Glomerular endothelial cell (primary cell): ENCODE results near the gene UBE2Q2. TPM values are rescaled to one million over a fixed set of nuclear protein-coding genes. Genes with fewer than 3 reads are reported as not detected.
"Not testable (repeated sequence)": the region's sequence is repeated elsewhere in the genome, so short reads cannot be mapped to it uniquely, and the experiment has no call there.

Experiments used
- DNase-seq: peaks from one replicate; pipeline ENCODE4 v3.0.0-alpha.2; 2011; ENCODE audit warnings: low read depth, low spot score; ENCODE audit errors: extremely low read depth
- total RNA-seq: library from RNA; depleted of rRNA; stranded (reverse); fragments of >200 nt; gene quantifications from 2 replicates; pipeline ENCODE4 v1.2.3, GENCODE V29; 2015

The UBE2Q2 gene
- total RNA-seq = 42.9 and 48.0 TPM in 2 replicates

DNA sequence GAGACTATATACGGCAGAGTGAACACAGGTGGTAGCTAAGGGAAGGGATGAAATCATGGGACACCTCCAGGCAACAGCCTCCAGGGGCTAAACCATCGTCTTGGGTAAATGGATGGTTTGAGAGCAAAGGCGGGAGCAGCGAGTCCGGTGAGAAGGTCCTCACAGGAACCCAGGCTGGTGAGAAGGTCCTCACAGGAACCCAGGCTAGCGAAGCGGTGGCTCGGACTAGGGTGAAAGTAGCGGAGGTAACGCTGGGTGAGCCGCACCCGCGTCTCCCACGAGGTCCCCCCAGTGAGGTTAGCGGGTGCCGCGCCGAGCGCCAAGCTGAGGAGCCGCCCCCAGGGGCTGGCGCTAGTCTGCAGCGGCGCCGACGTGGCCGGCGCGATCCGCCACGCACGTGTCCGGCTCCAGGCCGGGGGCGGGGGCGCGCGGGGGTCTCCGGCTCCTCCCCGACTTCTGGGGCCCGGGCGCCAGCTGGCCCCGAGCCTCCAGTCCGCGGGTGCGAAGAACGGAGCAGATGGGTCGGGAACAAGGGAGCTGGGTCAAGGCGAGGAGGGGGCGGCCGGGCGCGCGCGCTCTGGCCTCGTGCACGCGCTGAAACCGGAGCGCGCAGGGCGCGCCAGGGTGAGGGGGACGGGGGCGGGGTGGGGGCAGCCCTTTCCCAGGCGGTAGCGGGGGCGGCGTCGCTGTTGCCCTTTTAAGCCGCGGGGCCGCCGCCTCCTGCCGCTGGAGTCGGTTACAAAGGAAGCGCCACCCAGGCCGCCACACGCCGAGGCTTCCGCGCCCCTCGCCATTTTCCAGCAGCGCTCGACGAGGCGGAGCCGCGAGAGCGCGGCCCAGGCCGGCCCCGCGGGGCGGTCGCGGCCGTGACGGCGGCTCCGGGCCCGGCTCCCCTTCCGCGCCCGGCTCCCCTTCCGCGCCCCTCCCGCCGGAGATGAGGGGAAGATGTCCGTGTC is at the start of gene UBE2Q2:
Gene UBE2Q2 (plus strand): TSS at position 726 of the 956 bp plus-strand sequence. CDS start 220 bp downstream, at position 946.
- DNase-seq = no peak

DNA sequence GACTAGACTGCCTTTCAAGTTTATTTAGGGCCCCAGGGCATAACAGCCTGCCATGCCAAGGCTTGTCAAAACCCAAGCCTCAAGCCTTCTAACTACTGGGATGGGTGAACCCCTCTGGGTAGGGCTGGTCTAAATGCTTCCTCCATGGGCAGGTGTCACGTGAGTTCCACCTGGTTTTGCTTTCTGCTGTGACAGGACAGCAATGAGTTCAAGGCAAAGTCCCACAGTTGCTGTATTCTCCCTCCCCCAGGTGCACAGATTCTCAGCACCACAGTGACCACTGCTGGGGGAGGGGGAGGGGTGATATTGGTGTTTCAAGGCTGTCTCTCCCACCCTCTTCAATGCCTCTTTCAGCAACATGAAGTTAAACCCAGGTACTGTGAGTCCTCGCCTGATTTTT is 46.9 kb upstream of the UBE2Q2 start:
- DNase-seq = no peak

DNA sequence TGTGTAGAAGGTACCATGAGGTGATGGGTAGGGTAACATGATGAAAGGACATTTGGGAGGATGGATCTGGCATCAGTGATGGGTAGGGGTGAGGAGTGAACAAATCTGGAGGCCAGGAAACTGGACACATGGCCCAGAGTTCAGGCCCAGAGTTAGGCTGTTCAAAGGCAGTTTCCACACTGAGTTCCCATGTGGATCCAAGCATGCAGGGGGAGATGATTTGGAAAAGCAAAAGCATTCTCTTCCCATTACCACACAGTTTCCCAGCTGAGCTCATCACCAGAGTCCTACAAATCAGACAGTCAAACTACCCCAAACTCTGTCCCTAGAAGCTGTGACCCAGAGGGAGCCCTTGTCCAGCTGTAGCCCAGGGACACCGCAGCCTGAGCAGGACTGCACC is 46.1 kb upstream of the UBE2Q2 start:
- DNase-seq = not testable (repeated sequence)

DNA sequence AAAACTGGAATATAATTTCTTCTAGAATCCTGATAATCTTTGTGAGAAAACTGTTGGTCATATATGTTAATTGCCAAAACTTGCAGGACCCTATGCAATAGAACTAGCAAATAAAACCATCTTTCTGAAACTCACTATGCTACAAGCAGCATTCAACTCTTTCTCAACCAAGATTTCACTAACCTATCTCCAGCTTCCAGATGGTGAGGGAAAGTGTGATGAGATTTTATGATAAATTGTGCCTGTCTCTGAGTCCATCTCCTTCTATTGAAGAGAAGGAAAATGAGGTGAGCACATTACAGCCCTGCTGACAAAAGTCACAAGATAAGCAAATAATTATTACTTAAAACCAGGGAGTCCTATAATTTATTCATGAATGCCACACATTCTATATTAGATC is 44.1 kb upstream of the UBE2Q2 start:
- DNase-seq = no peak

DNA sequence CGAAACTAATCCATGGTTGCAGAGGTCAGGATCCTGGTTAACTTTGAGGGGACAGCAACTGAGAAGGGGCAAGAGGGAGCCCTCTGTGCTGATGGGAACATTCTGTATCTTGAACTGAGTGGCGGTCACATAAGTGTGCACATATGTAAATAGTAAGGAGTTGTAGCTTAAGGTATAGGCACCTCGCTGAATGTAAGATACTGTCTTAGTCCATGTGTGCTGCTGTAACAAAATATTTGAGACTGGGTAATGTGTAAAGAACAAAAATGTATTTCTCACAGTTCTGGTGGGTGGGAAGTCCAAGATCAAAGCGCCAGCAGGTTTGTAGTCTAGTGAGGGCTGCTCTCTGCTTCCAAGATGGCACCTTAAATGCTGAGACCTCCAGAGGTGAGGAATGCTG is 42.8 kb upstream of the UBE2Q2 start:
- not testable (repeated sequence) for DNase-seq

DNA sequence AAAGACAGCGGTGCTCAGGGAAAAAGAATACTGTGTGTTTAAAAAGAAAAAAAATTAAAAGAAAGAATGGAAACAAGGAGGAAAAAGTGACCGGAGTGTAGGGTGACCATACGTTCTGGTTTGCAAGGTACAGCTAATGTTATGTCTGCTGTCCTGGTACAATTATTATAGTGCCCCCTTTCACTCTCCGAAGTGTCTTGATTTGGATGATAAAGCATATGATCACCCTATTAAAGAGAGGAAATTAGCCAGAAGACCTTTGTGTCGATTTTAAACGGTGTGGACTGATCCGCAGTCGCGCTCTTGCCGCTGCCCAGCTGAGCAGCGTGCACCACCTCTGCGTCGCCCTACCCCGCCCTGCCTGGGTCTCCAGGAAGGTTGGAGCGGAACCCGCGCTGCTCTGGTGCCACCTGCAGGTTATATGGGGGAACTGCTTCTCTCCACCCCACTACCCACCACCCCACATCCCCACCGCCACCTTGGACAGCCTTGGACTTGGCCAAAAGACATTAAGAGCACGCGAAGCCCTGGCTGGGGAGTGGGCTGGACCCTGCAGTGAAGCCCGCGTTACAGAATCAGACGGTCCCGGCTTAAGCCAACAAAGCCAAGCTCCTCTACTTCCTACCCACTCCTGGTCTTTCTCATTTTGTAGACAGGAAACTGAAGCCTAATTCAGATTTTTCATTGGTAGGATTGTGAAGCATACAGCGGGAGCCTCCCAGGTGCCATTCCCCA is 41.2 kb upstream of the UBE2Q2 start:
- peak; percentile 37 for DNase-seq

DNA sequence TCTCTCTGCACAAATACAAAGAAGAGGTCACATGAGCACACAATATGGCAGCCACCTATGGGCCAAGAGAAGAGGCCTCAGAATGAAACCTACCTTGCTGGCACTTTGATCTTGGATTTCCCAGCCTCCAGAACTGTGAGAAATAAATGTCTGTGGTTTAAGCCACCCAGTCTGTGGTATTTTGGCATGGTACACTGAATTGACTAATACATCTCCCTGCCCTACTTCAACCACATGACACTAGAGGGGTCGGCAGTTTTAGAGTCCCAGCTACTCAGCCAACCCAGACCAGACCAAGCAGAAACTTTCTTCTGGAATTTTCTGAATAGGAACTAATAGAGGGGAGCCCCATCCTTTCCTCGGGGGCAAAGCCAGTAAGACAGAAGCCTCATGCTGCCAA is 35.8 kb upstream of the UBE2Q2 start:
- not testable (repeated sequence) for DNase-seq

DNA sequence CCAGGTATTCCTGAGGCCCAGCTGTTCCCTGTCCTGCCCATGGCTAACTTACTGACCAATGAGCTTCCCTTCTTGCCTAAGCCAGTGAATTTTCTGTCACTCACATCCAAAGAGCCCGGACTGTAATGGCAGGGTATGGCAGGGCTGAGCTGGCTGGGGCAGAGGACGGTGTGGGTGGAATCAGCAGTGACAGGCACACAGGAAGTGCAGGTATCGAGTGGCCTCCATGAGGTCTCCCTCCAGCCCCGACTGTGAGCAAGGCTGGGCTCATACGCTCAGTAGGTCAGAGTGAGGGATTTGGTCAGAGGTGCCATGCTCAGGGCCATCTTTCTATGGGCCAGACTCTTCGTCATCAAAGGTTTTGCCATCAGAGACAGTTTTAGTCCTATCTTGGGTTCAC is 35.2 kb upstream of the UBE2Q2 start:
- DNase-seq = not testable (repeated sequence)

DNA sequence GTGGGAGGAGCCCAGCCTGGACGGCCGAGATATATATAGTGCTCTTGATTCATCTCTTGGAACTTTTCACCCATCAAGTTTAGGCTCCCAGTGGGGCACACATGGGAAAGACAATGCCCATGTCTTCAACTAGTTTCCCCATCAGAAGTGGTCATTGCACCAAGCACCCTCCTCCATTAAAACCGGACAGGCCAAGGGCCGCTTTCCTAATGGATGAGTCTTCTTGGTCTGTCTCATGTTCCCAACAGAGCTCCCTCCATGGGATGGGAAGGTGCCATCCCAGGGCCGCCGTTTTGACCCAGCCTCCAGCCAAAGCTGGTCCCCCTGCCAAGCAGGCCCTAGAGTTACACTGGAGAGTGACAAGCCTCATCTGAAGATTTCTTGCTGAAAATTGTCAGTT is 34.7 kb upstream of the UBE2Q2 start:
- DNase-seq = no peak

DNA sequence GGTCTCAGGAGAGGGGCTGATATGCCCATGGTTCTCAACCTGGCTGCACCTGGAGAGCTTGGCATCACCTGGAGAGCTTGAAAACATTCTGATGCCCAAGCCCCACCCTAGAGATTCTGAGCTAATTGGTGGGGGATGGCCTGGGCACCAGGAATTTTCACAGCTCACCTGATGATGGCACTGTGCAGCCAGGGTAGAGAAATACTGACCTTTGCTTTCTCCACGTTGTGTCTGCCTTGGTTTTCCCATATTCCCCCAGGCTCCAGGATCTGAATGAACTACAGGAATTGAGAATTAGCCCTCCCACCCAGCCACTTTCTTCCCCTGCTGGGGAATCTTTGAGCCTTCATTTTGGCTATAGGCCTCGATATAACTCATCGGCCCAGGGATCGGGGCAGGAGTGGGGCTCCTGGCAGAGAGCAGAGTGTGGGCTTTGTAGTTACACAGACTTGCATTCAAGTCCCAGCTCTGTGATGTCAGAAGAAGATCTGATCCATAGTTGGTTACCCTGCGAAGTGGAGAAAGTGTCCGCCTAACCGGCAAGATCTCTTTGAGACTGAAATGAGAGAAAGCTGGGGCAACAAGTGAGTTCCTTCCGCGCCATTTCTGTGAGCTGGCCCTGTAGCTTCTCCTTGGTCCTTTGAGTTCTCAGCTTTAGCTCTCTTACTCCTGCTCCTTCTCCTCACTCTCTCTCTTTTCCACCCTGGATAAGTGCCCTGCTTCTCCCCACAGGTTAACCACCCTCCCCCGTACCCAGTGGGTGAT is 33.1 kb upstream of the UBE2Q2 start:
- no peak for DNase-seq

DNA sequence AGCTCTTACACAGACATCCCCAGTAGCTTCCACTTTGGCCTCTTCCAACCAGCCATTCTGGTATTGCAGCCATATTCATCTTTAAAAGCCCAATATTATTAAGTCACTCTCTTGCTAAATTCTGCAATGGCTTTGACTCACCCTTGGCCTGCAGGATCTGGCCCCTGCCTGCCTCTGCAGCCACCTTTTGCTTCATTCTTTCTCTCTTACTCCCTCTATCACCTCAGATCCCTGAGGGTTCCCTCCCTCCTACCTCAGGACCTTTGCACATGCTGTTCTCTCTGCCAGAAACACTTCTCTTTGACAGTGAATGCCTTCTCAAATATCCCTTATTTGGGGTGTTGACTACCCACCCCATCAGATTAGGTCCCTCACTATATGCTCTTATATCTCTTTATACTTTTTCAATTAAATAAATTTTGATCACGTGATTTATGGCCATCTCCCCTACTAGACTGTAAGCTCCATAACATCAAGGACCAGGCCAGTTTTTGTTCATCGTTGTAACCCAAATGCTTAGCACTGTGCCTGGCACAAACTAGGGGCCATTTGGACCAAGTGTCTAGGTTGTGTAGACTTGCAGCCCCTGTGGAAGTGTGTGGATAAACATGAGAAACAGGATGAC is 32.3 kb upstream of the UBE2Q2 start:
- DNase-seq = no peak

DNA sequence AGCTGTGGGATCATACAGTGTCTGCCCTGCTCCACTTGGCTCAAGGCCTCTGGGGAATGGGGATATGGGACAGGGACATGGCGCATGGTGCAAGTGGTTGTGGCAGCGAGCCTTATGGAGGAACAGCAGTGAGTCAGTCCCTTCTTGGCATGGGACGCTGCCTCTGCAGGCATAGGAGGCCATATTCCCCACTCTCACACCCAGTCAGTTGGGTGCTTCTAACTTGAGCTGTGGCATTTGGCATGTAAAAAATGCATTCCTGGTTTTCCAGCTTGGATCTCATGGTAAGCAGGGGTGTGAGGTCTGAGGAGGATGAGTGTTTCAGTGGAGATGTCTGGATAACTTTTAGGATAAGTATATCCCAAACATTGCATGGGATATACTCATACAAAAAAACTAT is 31.6 kb upstream of the UBE2Q2 start:
- DNase-seq = no peak

DNA sequence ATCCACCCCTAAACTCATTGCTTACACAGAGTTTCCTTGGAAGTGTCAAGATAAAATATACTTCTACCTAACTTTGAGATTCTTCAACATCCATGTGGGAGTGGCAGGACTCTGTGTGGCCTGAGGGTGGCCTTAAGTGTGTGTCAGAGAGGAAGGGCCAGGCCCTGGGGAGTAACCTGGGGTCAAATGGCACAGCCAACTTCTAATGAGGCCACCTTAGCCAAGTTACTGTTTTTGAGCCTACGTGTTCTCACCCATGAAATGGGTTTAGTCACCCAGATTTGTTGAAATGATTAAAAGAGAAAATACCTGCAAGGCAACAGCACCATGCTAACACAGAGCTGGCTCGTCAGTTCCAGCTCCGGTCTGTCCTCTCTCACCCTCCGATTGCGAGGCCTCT is 28.5 kb upstream of the UBE2Q2 start:
- no peak for DNase-seq

DNA sequence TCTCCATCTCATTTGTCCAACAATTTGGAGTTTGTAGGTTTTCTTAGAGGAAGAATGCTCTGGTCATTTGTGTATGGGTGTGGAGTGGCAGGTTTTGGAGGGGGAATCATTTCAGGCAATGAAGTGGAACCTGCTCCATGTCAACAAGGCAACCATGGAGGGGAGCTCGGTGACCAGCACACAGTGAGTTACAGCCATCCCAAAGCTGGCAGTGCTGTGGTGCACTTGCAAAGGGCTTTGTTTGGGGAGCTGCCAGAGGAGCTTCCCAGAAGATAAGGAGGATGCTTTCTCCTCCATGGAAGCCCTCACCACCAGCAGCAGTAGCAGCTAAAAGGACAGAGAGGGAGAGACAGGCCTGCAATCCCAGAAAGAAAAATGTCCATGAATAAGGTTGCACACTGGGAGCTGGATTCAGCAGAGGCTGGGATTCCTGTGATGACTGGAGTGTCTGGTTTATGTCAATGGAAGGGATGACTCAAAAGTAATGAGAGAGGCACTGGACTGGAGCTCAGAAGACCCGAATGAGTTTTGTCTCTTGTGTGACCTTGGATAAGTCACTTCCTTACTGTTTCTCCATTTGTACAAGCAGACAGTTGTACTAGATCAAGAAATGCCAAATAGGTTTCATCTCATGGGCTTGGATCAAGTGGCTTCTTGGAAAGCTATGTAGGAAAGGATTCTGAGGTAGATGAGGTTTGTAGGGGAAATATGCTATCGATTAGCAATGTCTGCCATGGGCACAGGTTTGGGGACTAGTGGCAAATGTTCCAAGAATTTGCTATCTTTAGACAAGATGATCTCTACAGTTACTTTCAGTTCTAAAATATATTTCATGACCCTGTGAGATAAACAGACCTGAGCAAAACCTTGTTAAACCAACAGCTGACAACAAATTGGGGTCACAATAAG is 27.2 kb upstream of the UBE2Q2 start:
- DNase-seq = no peak

DNA sequence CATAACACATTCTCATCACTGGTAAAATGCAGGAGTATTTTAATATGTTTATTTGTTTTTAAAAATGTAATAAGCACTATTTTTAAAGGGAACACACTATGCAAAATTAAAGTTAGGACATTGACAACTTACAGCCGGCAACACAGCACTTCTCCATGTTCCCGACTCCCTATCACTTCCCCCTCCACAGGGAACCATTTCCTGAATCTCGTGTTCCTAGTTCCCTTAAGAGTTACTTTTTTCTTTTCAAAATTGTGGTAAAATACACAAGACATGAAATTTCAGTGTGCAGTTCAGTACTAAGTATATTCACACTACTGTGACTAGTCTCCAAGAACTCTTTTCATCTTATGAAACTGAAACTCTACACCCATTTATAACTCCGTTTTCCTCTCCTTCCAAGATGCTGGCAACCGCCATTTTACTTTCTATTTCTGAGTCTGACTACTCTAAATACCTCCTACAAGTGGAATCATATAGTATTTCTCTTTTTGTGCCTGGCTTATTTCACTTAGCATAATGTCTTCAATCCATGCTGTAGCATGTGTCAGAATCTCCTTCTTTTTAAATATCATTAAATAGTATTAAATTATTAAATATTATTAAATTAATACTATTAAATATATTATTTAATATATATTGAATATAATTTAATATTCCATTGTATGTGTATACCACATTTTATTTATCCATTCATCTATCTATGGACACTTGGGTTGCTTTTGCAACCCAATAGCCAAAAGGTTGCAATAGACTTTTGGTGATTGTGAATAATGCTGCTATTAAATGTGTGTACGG is 25.9 kb upstream of the UBE2Q2 start:
- DNase-seq = no peak

DNA sequence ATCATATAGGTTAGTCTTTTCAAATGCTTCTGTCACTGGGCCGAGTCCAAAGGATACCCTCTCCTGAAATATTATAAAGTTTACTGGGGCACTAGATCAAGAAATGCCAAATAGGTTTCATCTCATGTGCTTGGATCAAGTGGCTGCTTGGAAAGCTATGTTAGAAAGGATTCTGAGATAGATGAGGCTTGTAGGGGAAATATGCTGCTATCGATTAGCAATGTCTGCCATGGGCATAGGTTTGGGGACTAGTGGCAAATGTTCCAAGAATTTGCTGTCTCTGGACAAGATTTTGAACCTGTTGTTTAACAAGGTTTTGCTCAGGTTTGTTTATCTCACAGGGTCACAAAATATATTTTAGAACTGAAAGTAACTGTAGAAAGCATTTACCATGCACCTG is 23.0 kb upstream of the UBE2Q2 start:
- no peak for DNase-seq

DNA sequence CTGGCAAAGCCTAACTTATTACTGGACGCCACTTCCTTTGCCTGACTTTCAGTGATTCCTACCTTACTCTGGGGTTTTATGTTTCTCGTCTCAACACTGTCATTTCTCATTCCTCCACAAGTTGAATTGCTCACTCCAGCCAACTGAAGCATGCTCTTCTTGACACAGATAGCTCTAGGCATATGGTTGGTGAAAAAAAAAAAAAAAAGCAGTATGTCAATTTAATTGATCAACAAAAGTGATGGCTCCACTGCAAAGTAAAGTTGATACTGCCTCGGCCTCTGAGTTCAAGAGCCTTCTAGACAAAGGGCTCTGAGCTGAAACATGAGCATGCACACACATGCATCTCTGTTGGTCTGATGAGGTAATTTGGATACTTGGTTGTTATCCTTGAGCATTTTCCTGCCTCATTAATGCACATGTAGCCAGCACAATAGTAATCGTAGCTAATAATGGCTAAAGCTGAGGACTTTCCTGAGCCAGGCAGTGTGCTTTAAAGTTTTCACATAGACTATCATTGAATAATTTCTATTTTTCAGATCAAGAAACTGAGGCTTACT is 21.4 kb upstream of the UBE2Q2 start:
- DNase-seq = no peak

DNA sequence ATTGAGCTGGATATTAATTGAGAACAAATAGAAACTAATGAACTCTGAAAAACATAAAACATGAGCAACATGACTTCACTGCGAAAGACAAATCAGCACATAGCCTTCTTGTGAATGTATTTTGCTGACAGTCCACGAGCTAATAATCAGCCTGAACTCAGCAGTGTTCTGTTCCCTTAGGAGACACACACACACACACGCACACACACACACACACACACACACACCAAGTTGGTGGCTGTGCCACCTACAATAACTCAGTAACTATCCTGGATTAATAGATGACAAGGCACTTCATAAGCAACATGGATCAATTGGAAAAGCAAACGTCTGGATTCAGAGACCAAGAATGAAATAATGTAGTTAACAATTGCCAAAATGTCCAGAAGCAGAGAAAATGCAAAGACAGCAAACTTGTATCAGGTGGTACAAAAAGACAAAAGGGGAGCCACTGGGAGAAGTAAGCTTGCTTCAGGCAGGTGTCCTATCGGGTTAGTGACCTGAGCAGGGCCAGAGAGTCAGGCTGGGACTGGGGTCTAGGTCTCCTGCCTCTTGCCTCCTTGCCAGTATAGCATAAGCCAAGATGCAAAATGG is 20.5 kb upstream of the UBE2Q2 start:
- no peak for DNase-seq
